ENCODE data around the gene SLC23A3. TPM values are rescaled to one million over a fixed set of nuclear protein-coding genes. Genes with fewer than 3 reads are reported as not detected.

The SLC23A3 gene
- total RNA-seq, 1 experiment from 2014 or later: 0.59 TPM

GRCh38 chr2:219206328-219207133, 36.7 kb upstream of the SLC23A3 start, which contains the start of gene ZFAND2B (continued):
- TF ChIP-seq MAX (CRISPR knock-in tag; IDR thresholded peaks at IDR 0.05) (peak; percentile 59), NFE2L1 (CRISPR knock-in tag; IDR thresholded peaks at IDR 0.05) (no peak), ERG (CRISPR knock-in tag; IDR thresholded peaks at IDR 0.05) (0 out of 2 replicates have a peak, but pooled peaks have one; percentile 11), FOXK1 (CRISPR knock-in tag; IDR thresholded peaks at IDR 0.05) (peak; percentile 70), CREM (CRISPR knock-in tag; IDR thresholded peaks at IDR 0.05) (peak; percentile 88; the same call in 1 of the 2 replicates), PRRX2 (CRISPR knock-in tag; IDR thresholded peaks at IDR 0.05) (peak; percentile 74; the same call in 1 of the 2 replicates), ETV6 (CRISPR knock-in tag; IDR thresholded peaks at IDR 0.05) (peak; percentile 37), IRF1 (CRISPR knock-in tag; IDR thresholded peaks at IDR 0.05) (no peak), ZNF425 (CRISPR knock-in tag; conservative IDR thresholded peaks at IDR 0.05) (no peak), PRDM15 (CRISPR knock-in tag; IDR thresholded peaks at IDR 0.05) (no peak), SOX15 (CRISPR knock-in tag; IDR thresholded peaks at IDR 0.05) (no peak), RELA (CRISPR knock-in tag; IDR thresholded peaks at IDR 0.05; ENCODE audit: borderline replicate concordance) (no peak), SP1 (CRISPR knock-in tag; conservative IDR thresholded peaks at IDR 0.05) (peak; percentile 40), E2F4 (CRISPR knock-in tag; IDR thresholded peaks at IDR 0.05; ENCODE audit: borderline replicate concordance, low read depth) (no peak), GABPB1 (CRISPR knock-in tag; IDR thresholded peaks at IDR 0.05) (0 out of 2 replicates have a peak, but pooled peaks have one; percentile 51), ZNF232 (CRISPR knock-in tag; IDR thresholded peaks at IDR 0.05) (peak; percentile 39; the same call in 1 of the 2 replicates), ZBTB21 (CRISPR knock-in tag; IDR thresholded peaks at IDR 0.05; ENCODE audit: borderline replicate concordance) (0 out of 2 replicates have a peak, but pooled peaks have one; percentile 15), FOXP4 (CRISPR knock-in tag; IDR thresholded peaks at IDR 0.05) (peak; percentile 54; the same call in 1 of the 2 replicates), STAT6 (CRISPR knock-in tag; conservative IDR thresholded peaks at IDR 0.05; ENCODE audit: low read depth) (no peak), NFYB (CRISPR knock-in tag; conservative IDR thresholded peaks at IDR 0.05; ENCODE audit: low read depth) (no peak), FOXJ3 (CRISPR knock-in tag; IDR thresholded peaks at IDR 0.05; ENCODE audit: borderline replicate concordance) (no peak), PREB (CRISPR knock-in tag; IDR thresholded peaks at IDR 0.05; ENCODE audit: borderline replicate concordance) (no peak)
